GM12872 (cell line): ENCODE measurements around the gene MRPL54.

Experiments used
- CTCF ChIP-seq: IDR thresholded peaks from 3 replicates; pipeline ENCODE4 v1.5.1; 2011; ENCODE audit warnings: low read depth, mild to moderate bottlenecking, low read length, moderate library complexity; ENCODE audit not compliant: insufficient read depth

Gene MRPL54

GRCh38 chr19:3810708-3811355 is 48.4 kb downstream of the MRPL54 start:
- TF ChIP-seq CTCF: no peak

GRCh38 chr19:3813473-3814392 is 51.3 kb downstream of the MRPL54 start:
- no peak for TF ChIP-seq CTCF

GRCh38 chr19:3814648-3815047 is 52.2 kb downstream of the MRPL54 start:
- TF ChIP-seq CTCF: no peak

GRCh38 chr19:3816566-3817218 is 54.2 kb downstream of the MRPL54 start:
- no peak for TF ChIP-seq CTCF
